DND-41 (cell line): Measurements from ENCODE around the gene SYNDIG1.

Experiments used
- ATAC-seq: fragments of 200-7000 bp; cut with Tn5 transposase; 3 replicates; pipeline ENCODE4 v1.9.1; 2021; ENCODE audit warnings: low read depth; ENCODE audit not compliant: insufficient read depth
- DNase-seq: peaks from one replicate; pipeline ENCODE4 v3.0.0-alpha.2; 2020
- H2AFZ ChIP-seq: 2 replicates; pipeline ENCODE4 v1.6.0; 2012; ENCODE audit warnings: low read depth, low read length
- H3K27ac ChIP-seq: 2 replicates; pipeline ENCODE4 v1.5.1; 2012; ENCODE audit warnings: low read length, inconsistent platforms
- H3K27me3 ChIP-seq: fragments of 200-600 bp; sonication (generic); 2 replicates; pipeline ENCODE4 v1.6.0; 2012; ENCODE audit warnings: low read length, mild to moderate bottlenecking, inconsistent platforms; ENCODE audit not compliant: insufficient read depth, poor library complexity
- H3K36me3 ChIP-seq: 2 replicates; pipeline ENCODE4 v1.5.1; 2012; ENCODE audit warnings: low read length, inconsistent platforms; ENCODE audit not compliant: insufficient read depth
- H3K4me1 ChIP-seq: 2 replicates; pipeline ENCODE4 v1.5.1; 2012; ENCODE audit warnings: mild to moderate bottlenecking, low read length; ENCODE audit not compliant: insufficient read depth
- H3K4me2 ChIP-seq: 2 replicates; pipeline ENCODE4 v1.6.0; 2012; ENCODE audit warnings: mild to moderate bottlenecking, moderate library complexity, low read length, inconsistent platforms; ENCODE audit not compliant: insufficient read depth
- H3K4me3 ChIP-seq, 2 experiments: fragments of 200-600 bp in 1 of 2; shearing (Covaris generic) in 1 of 2; 2 replicates each; pipeline ENCODE4 v1.5.1; 2012 to 2016; ENCODE audit warnings: inconsistent platforms in 2 of 2, low read length in 2 of 2, mild to moderate bottlenecking in 2 of 2, low read depth in 1 of 2, moderate library complexity in 1 of 2
- H3K79me2 ChIP-seq: 2 replicates; pipeline ENCODE4 v1.6.0; 2012; ENCODE audit warnings: low read length, inconsistent platforms; ENCODE audit not compliant: insufficient read depth
- H3K9ac ChIP-seq: 2 replicates; pipeline ENCODE4 v1.6.0; 2012; ENCODE audit warnings: low read depth, mild to moderate bottlenecking, inconsistent platforms, low read length, moderate library complexity
- H3K9me3 ChIP-seq: 2 replicates; pipeline ENCODE4 v1.5.1; 2012; ENCODE audit warnings: low read length, moderate library complexity, mild to moderate bottlenecking, inconsistent platforms; ENCODE audit not compliant: insufficient read depth, severe bottlenecking
- H4K20me1 ChIP-seq: 2 replicates; pipeline ENCODE4 v1.6.0; 2012; ENCODE audit warnings: low read length; ENCODE audit not compliant: insufficient read depth
- EZH2 ChIP-seq: IDR thresholded peaks from 3 replicates; pipeline ENCODE4 v1.6.1; 2012; ENCODE audit warnings: borderline replicate concordance, low read depth, mild to moderate bottlenecking, moderate library complexity, low read length, inconsistent platforms; ENCODE audit not compliant: severe bottlenecking
- TF ChIP-seq, protein P1 (sequence below): IDR thresholded peaks from 2 replicates; pipeline ENCODE4 v1.5.1; 2012; ENCODE audit warnings: borderline replicate concordance, low read length, moderate library complexity, mild to moderate bottlenecking; ENCODE audit not compliant: poor library complexity, severe bottlenecking; ENCODE audit errors: extremely low read depth

SYNDIG1 gene

DNA sequence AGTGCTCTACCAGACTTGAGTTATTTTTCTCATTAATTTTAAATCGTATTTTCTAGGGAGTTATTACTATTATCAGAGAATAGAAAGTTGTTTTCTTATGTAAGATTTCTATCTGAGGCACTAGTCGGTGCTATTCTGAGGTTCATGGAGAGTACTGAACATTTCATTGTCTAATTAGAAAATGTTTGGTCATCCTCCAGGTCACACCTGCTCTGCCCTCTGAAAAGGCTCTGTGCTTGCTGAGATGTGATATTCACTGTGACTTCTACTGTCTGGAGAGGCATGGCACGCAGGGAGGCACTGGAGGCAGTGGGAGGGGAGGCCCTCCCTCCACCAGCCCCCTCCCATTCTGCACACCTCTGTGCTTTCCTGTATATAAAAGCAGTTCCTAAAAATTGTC, 3.0 kb downstream of the SYNDIG1 start:
- no peaks in the 10 kb centered on the region for H3K9me3 ChIP-seq
- H3K36me3 ChIP-seq, result no peaks in the 10 kb centered on the region
- DNase-seq (no peak), ATAC-seq (no peak)
- H2AFZ ChIP-seq, result no peak overlapping the region
- H3K9ac ChIP-seq, result no peak overlapping the region
- H3K4me1 ChIP-seq, result no peaks in the 10 kb centered on the region
- TF ChIP-seq, protein P1, sequence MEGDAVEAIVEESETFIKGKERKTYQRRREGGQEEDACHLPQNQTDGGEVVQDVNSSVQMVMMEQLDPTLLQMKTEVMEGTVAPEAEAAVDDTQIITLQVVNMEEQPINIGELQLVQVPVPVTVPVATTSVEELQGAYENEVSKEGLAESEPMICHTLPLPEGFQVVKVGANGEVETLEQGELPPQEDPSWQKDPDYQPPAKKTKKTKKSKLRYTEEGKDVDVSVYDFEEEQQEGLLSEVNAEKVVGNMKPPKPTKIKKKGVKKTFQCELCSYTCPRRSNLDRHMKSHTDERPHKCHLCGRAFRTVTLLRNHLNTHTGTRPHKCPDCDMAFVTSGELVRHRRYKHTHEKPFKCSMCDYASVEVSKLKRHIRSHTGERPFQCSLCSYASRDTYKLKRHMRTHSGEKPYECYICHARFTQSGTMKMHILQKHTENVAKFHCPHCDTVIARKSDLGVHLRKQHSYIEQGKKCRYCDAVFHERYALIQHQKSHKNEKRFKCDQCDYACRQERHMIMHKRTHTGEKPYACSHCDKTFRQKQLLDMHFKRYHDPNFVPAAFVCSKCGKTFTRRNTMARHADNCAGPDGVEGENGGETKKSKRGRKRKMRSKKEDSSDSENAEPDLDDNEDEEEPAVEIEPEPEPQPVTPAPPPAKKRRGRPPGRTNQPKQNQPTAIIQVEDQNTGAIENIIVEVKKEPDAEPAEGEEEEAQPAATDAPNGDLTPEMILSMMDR, result no peak
- no peak for TF ChIP-seq EZH2
- no peak overlapping the region for H3K4me3 ChIP-seq
- no peaks in the 10 kb centered on the region for H3K79me2 ChIP-seq
- no peaks in the 10 kb centered on the region for H4K20me1 ChIP-seq
- no peak overlapping the region for H3K27ac ChIP-seq
- no peak overlapping the region for H3K4me2 ChIP-seq
- no peaks in the 10 kb centered on the region for H3K27me3 ChIP-seq

DNA sequence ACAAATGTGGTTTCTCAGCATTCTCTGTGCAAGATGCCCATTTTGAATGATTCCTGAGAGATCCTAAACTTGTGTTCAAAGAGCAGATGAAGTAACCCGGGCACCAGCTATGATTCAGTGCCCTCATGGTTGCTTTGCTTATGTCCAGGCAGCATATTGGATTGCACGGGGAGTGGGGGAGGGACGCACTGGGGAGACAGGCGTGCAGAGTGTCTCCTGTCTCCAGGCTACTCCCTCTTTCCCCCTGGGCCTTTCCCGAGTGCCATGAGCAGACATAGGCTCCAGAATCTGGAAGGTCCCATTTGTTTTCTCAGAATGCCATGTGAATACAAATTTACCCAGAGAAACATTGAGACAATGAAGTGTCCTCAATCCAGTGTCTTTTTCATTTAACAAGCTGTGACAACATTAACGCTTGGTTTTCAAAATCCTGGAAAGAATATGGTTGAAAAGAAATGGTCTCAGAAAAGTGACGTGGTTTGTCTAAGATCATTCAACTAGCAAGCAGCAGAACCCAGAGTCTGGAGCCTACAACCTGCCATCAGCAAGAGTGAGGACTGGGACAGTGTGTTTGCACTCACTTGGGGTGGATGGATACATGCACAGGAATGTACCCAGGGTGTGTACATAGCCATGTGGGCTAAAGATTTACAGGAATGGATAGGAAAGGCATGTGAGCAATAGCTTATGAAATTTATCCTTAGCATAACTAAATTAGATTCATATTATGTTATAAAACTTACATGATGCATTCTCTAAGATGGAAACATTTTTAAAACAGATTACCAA, 4.2 kb downstream of the SYNDIG1 start:
- Histone ChIP-seq H3K36me3 (no peaks in the 10 kb centered on the region), H3K4me2 (no peak overlapping the region), H3K4me3 (no peak overlapping the region), H3K79me2 (no peaks in the 10 kb centered on the region), H3K4me1 (no peaks in the 10 kb centered on the region), H2AFZ (no peak overlapping the region), H3K27me3 (no peaks in the 10 kb centered on the region), H3K9me3 (no peaks in the 10 kb centered on the region), H3K27ac (no peak overlapping the region), H4K20me1 (no peaks in the 10 kb centered on the region), H3K9ac (no peak overlapping the region)
- TF ChIP-seq, protein P1, result no peak
- TF ChIP-seq EZH2, result no peak
- DNase-seq (no peak), ATAC-seq (no peak)

DNA sequence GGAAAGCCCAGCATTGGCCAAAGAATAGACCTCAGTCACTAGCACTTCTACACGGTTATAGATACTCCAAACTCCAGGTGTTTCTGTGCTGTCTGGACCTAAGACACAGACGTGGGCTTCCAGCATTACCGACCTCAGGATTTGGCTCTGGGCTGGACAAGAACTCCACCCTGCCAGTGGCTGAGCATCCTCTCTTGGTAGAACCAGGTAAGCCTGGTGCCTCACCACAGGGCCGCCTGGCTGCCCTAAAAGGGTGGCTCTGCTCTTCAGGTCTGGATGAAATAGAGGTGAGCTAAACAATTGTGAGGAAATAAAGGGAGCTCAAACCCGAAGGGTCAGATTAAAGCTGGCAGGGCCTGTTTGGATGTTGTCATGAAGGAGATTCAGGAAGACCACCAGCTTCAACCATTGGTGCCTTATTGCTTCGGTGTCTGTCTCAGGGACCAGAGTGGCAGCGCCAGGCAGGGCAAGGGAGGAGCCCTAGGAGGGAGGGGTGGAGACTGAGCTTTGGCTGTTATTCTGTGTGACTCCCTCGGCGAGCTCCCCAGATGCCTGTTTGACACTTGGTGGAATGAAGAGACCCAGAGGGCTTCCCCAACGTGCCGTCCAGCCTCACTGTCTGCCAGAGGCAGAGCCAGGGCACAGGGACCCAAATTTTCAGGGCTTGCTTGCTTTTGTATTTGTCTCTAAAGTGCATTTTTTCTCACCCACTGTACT, 8.6 kb downstream of the SYNDIG1 start:
- no peak for ATAC-seq
- no peak overlapping the region for H3K4me3 ChIP-seq
- H2AFZ ChIP-seq, result no peak overlapping the region
- no peaks in the 10 kb centered on the region for H3K27me3 ChIP-seq
- TF ChIP-seq EZH2, result no peak
- DNase-seq, result no peak
- no peak overlapping the region for H3K4me2 ChIP-seq
- H3K27ac ChIP-seq, result no peak overlapping the region
- no peak overlapping the region for H3K9ac ChIP-seq
- H3K79me2 ChIP-seq, result no peaks in the 10 kb centered on the region
- no peaks in the 10 kb centered on the region for H3K4me1 ChIP-seq
- H4K20me1 ChIP-seq, result no peaks in the 10 kb centered on the region
- H3K36me3 ChIP-seq, result no peaks in the 10 kb centered on the region
- H3K9me3 ChIP-seq, result no peaks in the 10 kb centered on the region

DNA sequence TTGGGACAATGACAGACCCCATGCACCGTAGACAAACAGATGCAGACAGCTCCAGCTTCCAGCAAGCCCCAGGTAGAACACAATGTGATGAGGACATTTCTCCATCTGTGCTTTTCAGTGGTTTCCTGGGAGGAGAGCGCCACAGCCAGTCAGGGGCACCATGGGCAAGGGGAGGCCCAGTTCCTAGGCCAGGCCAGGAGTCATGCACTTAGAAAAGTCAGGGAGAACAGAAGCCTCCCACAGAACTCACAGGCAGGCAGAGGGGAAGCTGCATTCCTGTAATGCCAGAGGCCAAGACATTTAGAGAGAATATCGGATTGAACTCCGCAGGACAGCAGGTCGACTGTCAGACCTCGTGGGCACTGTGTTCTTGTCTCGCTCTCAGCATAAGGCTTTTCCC, 9.2 kb downstream of the SYNDIG1 start:
- DNase-seq (no peak), ATAC-seq (no peak)
- H3K27me3 ChIP-seq, result no peaks in the 10 kb centered on the region
- no peak overlapping the region for H3K27ac ChIP-seq
- no peak overlapping the region for H3K4me3 ChIP-seq
- no peaks in the 10 kb centered on the region for H4K20me1 ChIP-seq
- no peaks in the 10 kb centered on the region for H3K36me3 ChIP-seq
- no peaks in the 10 kb centered on the region for H3K79me2 ChIP-seq
- no peak overlapping the region for H3K4me2 ChIP-seq
- no peaks in the 10 kb centered on the region for H3K4me1 ChIP-seq
- no peak overlapping the region for H2AFZ ChIP-seq
- no peak overlapping the region for H3K9ac ChIP-seq
- no peaks in the 10 kb centered on the region for H3K9me3 ChIP-seq
- TF ChIP-seq, protein P1, result no peak
- no peak for TF ChIP-seq EZH2
